ENCODE data around the gene FBXO17. TPM values are rescaled to one million over a fixed set of nuclear protein-coding genes. Genes with fewer than 3 reads are reported as not detected.

The FBXO17 gene
- total RNA-seq, 3 donors from 2014 or later (not counting 1 experiment from before 2014, with no cell fraction given): not detected

GRCh38 chr19:38892841-38893240 lies 82.7 kb downstream of the FBXO17 start:
- no peaks in the 10 kb centered on the region for H3K36me3 Mint-ChIP-seq
- DNase-seq (no peak), ATAC-seq (no peak)
- no peaks in the 10 kb centered on the region for H3K9me3 Mint-ChIP-seq
- no peaks in the 10 kb centered on the region for H3K27me3 Mint-ChIP-seq (ENCODE audit: low read depth in 2 of 2)
- intact Hi-C loops (cut with micrococcal nuclease): no loop called here
- H3K36me3 ChIP-seq (ENCODE audit: control insufficient read depth, insufficient read depth, low read length): peaks cover 37% of the 10 kb centered on the region
- H3K4me3 Mint-ChIP-seq: no peak overlapping the region
- peaks cover 13% of the 10 kb centered on the region for H3K4me1 ChIP-seq (ENCODE audit: control insufficient read depth, insufficient read depth, low read length)
- WGBS (ENCODE audit: insufficient coverage): 83% methylated on average over 5 of the region's 5 CpGs
- no peak overlapping the region for H3K4me3 ChIP-seq (ENCODE audit: low read length)
- H3K9me3 ChIP-seq (ENCODE audit: control insufficient read depth, insufficient read depth, low read length): no peaks in the 10 kb centered on the region
- H3K27me3 ChIP-seq (ENCODE audit: control insufficient read depth, insufficient read depth, low read length): no peaks in the 10 kb centered on the region
- no peak overlapping the region for H3K27ac Mint-ChIP-seq
- H3K27ac ChIP-seq (ENCODE audit: low read length): no peak overlapping the region
- H3K4me1 Mint-ChIP-seq: peaks cover 29 to 32% of the 10 kb centered on the region in 2 donors
- TF ChIP-seq, protein P1, sequence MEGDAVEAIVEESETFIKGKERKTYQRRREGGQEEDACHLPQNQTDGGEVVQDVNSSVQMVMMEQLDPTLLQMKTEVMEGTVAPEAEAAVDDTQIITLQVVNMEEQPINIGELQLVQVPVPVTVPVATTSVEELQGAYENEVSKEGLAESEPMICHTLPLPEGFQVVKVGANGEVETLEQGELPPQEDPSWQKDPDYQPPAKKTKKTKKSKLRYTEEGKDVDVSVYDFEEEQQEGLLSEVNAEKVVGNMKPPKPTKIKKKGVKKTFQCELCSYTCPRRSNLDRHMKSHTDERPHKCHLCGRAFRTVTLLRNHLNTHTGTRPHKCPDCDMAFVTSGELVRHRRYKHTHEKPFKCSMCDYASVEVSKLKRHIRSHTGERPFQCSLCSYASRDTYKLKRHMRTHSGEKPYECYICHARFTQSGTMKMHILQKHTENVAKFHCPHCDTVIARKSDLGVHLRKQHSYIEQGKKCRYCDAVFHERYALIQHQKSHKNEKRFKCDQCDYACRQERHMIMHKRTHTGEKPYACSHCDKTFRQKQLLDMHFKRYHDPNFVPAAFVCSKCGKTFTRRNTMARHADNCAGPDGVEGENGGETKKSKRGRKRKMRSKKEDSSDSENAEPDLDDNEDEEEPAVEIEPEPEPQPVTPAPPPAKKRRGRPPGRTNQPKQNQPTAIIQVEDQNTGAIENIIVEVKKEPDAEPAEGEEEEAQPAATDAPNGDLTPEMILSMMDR (IDR thresholded peaks at IDR 0.05): no peak

- TF ChIP-seq, protein P1 (IDR thresholded peaks at IDR 0.05): no peak
Observed at GRCh38 chr19:38891771-38892170, 83.8 kb downstream of the FBXO17 start.

More at GRCh38 chr19:38891771-38892170, 83.8 kb downstream of the FBXO17 start:
- intact Hi-C loops (cut with micrococcal nuclease): no loop called here
- DNase-seq (no peak), ATAC-seq (no peak)
- Mint-ChIP-seq H3K27me3 (ENCODE audit: low read depth in 2 of 2) (no peaks in the 10 kb centered on the region), H3K27ac (no peak overlapping the region), H3K36me3 (no peaks in the 10 kb centered on the region), H3K9me3 (no peaks in the 10 kb centered on the region), H3K4me3 (no peak overlapping the region), H3K4me1 (peaks cover 18 to 21% of the 10 kb centered on the region in 2 donors)
- Histone ChIP-seq H3K4me1 (ENCODE audit: control insufficient read depth, insufficient read depth, low read length) (peaks cover 12% of the 10 kb centered on the region), H3K36me3 (ENCODE audit: control insufficient read depth, insufficient read depth, low read length) (peaks cover 37% of the 10 kb centered on the region), H3K27ac (ENCODE audit: low read length) (no peak overlapping the region), H3K27me3 (ENCODE audit: control insufficient read depth, insufficient read depth, low read length) (no peaks in the 10 kb centered on the region), H3K9me3 (ENCODE audit: control insufficient read depth, insufficient read depth, low read length) (no peaks in the 10 kb centered on the region), H3K4me3 (ENCODE audit: low read length) (no peak overlapping the region)
- 95% methylated on average over 6 of the region's 6 CpGs for WGBS (ENCODE audit: insufficient coverage)

Other genes with a start within 250 kb of the FBXO17 start
- gene CAPN12, start 231.3 kb downstream of the FBXO17 start, total RNA-seq: 10 to 100 TPM in 2 of 3 donors, 1 to 10 TPM in 1; 7.4 to 51.0 (median 26.7) TPM
- gene LGALS7, start 202.2 kb downstream of the FBXO17 start, total RNA-seq: not detected
- not detected for gene LGALS7B, start 186.5 kb downstream of the FBXO17 start, total RNA-seq
- 1 to 10 TPM; 4.2 to 4.8 (median 4.6) TPM for gene LGALS4, start 162.8 kb downstream of the FBXO17 start, total RNA-seq
- gene ECH1, start 143.9 kb downstream of the FBXO17 start, total RNA-seq: 100 to 1,000 TPM; 114 to 145 (median 119) TPM
- 100 to 1,000 TPM; 636 to 800 (median 702) TPM for gene HNRNPL, start 125.8 kb downstream of the FBXO17 start, total RNA-seq
- gene RINL, start 97.5 kb downstream of the FBXO17 start, total RNA-seq: 10 to 100 TPM; 59.7 to 65.6 (median 59.7) TPM
- gene SIRT2, start 76.1 kb downstream of the FBXO17 start, total RNA-seq: 100 to 1,000 TPM; 171 to 283 (median 208) TPM
- 100 to 1,000 TPM in 2 of 3 donors, 10 to 100 TPM in 1; 78.0 to 125 (median 118) TPM for gene NFKBIB, start 75.8 kb downstream of the FBXO17 start, total RNA-seq
- gene CCER2, start 63.6 kb downstream of the FBXO17 start, total RNA-seq: 1 to 10 TPM; 1.3 to 3.7 (median 2.3) TPM
- gene SARS2, start 45.0 kb downstream of the FBXO17 start, total RNA-seq: 10 to 100 TPM; 25.4 to 53.0 (median 38.9) TPM
- gene MRPS12, start 44.8 kb downstream of the FBXO17 start, total RNA-seq: 10 to 100 TPM; 25.3 to 27.8 (median 26.7) TPM
- under 1 TPM in 2 of 3 donors, not detected in 1; 0.23 to 0.38 TPM for gene FBXO27, start 56.8 kb upstream of the FBXO17 start, total RNA-seq
- gene ACP7, start 108.6 kb upstream of the FBXO17 start, total RNA-seq: not detected
- gene PAK4, start 150.0 kb upstream of the FBXO17 start, total RNA-seq: 10 to 100 TPM in 2 of 3 donors, 1 to 10 TPM in 1; 6.7 to 13.4 (median 11.8) TPM
- not detected for gene NCCRP1, start 221.2 kb upstream of the FBXO17 start, total RNA-seq
- not detected for gene SYCN, start 228.5 kb upstream of the FBXO17 start, total RNA-seq

Measured in natural killer cell (primary cell).